ENCODE measurements around the gene PALMD. TPM values are rescaled to one million over a fixed set of nuclear protein-coding genes. Genes with fewer than 3 reads are reported as not detected.

PALMD gene
- total RNA-seq, 1 experiment from 2014 or later = 19.2 TPM

GRCh38 chr1:99697580-99697979 is 51.7 kb downstream of the PALMD start:
- CTCF ChIA-PET = no interaction called here
- Mint-ChIP-seq H3K9me3 (ENCODE audit: low read depth, unreplicated experiment) (no peaks in the 10 kb centered on the region), H3K4me1 (ENCODE audit: low read depth, unreplicated experiment) (no peaks in the 10 kb centered on the region), H3K27ac (ENCODE audit: unreplicated experiment) (no peak overlapping the region), H3K36me3 (ENCODE audit: insufficient read depth, unreplicated experiment) (peaks cover 4% of the 10 kb centered on the region), H3K27me3 (ENCODE audit: unreplicated experiment) (no peaks in the 10 kb centered on the region), H3K4me3 (ENCODE audit: low read depth, unreplicated experiment) (no peak overlapping the region)
- intact Hi-C loops (cut with micrococcal nuclease; ENCODE audit: unreplicated experiment) = no loop called here
- no peak for DNase-seq
- no TSS peak for BruUV-seq (replicated peaks)
- no peak for TF ChIP-seq CTCF (IDR thresholded peaks at IDR 0.05; ENCODE audit: unreplicated experiment)

GRCh38 chr1:99700020-99700419 is 54.1 kb downstream of the PALMD start:
- no peak for TF ChIP-seq CTCF (IDR thresholded peaks at IDR 0.05; ENCODE audit: unreplicated experiment)

GRCh38 chr1:99702221-99702620 is 56.3 kb downstream of the PALMD start:
- BruUV-seq (replicated peaks) = no TSS peak
- Mint-ChIP-seq H3K27ac (ENCODE audit: unreplicated experiment) (no peak overlapping the region), H3K9me3 (ENCODE audit: low read depth, unreplicated experiment) (no peaks in the 10 kb centered on the region), H3K4me3 (ENCODE audit: low read depth, unreplicated experiment) (no peak overlapping the region), H3K36me3 (ENCODE audit: insufficient read depth, unreplicated experiment) (peaks cover 5% of the 10 kb centered on the region), H3K4me1 (ENCODE audit: low read depth, unreplicated experiment) (no peaks in the 10 kb centered on the region), H3K27me3 (ENCODE audit: unreplicated experiment) (no peaks in the 10 kb centered on the region)
- intact Hi-C loops (cut with micrococcal nuclease; ENCODE audit: unreplicated experiment) = no loop called here
- no peak for TF ChIP-seq CTCF (IDR thresholded peaks at IDR 0.05; ENCODE audit: unreplicated experiment)
- CTCF ChIA-PET = no interaction called here
- DNase-seq = no peak

More at GRCh38 chr1:99700020-99700419, 54.1 kb downstream of the PALMD start:
- Mint-ChIP-seq H3K4me1 (ENCODE audit: low read depth, unreplicated experiment) (no peaks in the 10 kb centered on the region), H3K27ac (ENCODE audit: unreplicated experiment) (no peak overlapping the region), H3K36me3 (ENCODE audit: insufficient read depth, unreplicated experiment) (peaks cover 5% of the 10 kb centered on the region), H3K9me3 (ENCODE audit: low read depth, unreplicated experiment) (no peaks in the 10 kb centered on the region), H3K27me3 (ENCODE audit: unreplicated experiment) (no peaks in the 10 kb centered on the region), H3K4me3 (ENCODE audit: low read depth, unreplicated experiment) (no peak overlapping the region)
- intact Hi-C loops (cut with micrococcal nuclease; ENCODE audit: unreplicated experiment) = no loop called here
- no TSS peak for BruUV-seq (replicated peaks)
- CTCF ChIA-PET = no interaction called here
- DNase-seq = no peak

- no TSS peak for BruUV-seq (replicated peaks)
- Mint-ChIP-seq H3K27ac (ENCODE audit: unreplicated experiment) (no peak overlapping the region), H3K36me3 (ENCODE audit: insufficient read depth, unreplicated experiment) (peaks cover 10% of the 10 kb centered on the region), H3K4me1 (ENCODE audit: low read depth, unreplicated experiment) (no peaks in the 10 kb centered on the region), H3K9me3 (ENCODE audit: low read depth, unreplicated experiment) (no peaks in the 10 kb centered on the region), H3K27me3 (ENCODE audit: unreplicated experiment) (no peaks in the 10 kb centered on the region), H3K4me3 (ENCODE audit: low read depth, unreplicated experiment) (no peak overlapping the region)
- CTCF ChIA-PET = no interaction called here
- TF ChIP-seq CTCF (IDR thresholded peaks at IDR 0.05; ENCODE audit: unreplicated experiment) = no peak
- intact Hi-C loops (cut with micrococcal nuclease; ENCODE audit: unreplicated experiment) = no loop called here
- no peak for DNase-seq
Measured at GRCh38 chr1:99704356-99704816, 58.5 kb downstream of the PALMD start.
